PFSK-1 (cell line): ENCODE results near the gene PPP1CC.

ENCODE experiments used
- FOXP2 ChIP-seq: optimal IDR thresholded peaks from 2 replicates; pipeline ENCODE3; 2011; ENCODE audit warnings: borderline replicate concordance, control low read depth, inconsistent platforms; ENCODE audit not compliant: insufficient read depth; ENCODE audit errors: extremely low read length, extremely low read depth
- POLR2AphosphoS5 ChIP-seq: IDR thresholded peaks from 2 replicates; pipeline ENCODE4 v1.6.1; 2012; ENCODE audit warnings: low read depth, mild to moderate bottlenecking, control low read depth, low read length, moderate library complexity
- SIN3A ChIP-seq: IDR thresholded peaks from 2 replicates; pipeline ENCODE4 v1.6.1; 2012; ENCODE audit warnings: mild to moderate bottlenecking, low read length, moderate library complexity, borderline replicate concordance; ENCODE audit not compliant: insufficient read depth
- TAF1 ChIP-seq: IDR thresholded peaks from 2 replicates; pipeline ENCODE4 v1.6.1; 2012; ENCODE audit warnings: low read length, control low read depth, borderline replicate concordance; ENCODE audit not compliant: insufficient read depth
- TF ChIP-seq, protein P1 (sequence below), 2 experiments: IDR thresholded peaks; 2 replicates each; pipeline versions ENCODE4 v1.6.1 to v1.8.0; 2011 to 2012; ENCODE audit warnings: low read depth in 2 of 2, low read length in 2 of 2, control low read depth in 1 of 2, inconsistent platforms in 1 of 2, mild to moderate bottlenecking in 1 of 2, moderate library complexity in 1 of 2; ENCODE audit not compliant: insufficient read depth in 1 of 2

Gene PPP1CC

GRCh38 chr12:110677982-110678381, 64.7 kb downstream of the PPP1CC start:
- TF ChIP-seq TAF1, result no peak
- TF ChIP-seq, protein P1, sequence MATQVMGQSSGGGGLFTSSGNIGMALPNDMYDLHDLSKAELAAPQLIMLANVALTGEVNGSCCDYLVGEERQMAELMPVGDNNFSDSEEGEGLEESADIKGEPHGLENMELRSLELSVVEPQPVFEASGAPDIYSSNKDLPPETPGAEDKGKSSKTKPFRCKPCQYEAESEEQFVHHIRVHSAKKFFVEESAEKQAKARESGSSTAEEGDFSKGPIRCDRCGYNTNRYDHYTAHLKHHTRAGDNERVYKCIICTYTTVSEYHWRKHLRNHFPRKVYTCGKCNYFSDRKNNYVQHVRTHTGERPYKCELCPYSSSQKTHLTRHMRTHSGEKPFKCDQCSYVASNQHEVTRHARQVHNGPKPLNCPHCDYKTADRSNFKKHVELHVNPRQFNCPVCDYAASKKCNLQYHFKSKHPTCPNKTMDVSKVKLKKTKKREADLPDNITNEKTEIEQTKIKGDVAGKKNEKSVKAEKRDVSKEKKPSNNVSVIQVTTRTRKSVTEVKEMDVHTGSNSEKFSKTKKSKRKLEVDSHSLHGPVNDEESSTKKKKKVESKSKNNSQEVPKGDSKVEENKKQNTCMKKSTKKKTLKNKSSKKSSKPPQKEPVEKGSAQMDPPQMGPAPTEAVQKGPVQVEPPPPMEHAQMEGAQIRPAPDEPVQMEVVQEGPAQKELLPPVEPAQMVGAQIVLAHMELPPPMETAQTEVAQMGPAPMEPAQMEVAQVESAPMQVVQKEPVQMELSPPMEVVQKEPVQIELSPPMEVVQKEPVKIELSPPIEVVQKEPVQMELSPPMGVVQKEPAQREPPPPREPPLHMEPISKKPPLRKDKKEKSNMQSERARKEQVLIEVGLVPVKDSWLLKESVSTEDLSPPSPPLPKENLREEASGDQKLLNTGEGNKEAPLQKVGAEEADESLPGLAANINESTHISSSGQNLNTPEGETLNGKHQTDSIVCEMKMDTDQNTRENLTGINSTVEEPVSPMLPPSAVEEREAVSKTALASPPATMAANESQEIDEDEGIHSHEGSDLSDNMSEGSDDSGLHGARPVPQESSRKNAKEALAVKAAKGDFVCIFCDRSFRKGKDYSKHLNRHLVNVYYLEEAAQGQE (IDR thresholded peaks at IDR 0.05; ENCODE audit: insufficient read depth in 1 of 2, low read depth in 2 of 2, low read length in 2 of 2), result no peak
- no peak for TF ChIP-seq FOXP2
- TF ChIP-seq POLR2AphosphoS5, result no peak

GRCh38 chr12:110677206-110677911, 65.3 kb downstream of the PPP1CC start:
- TF ChIP-seq FOXP2, result no peak
- TF ChIP-seq SIN3A, result no peak

- TF ChIP-seq FOXP2, result no peak
- TF ChIP-seq, protein P1 (IDR thresholded peaks at IDR 0.05; ENCODE audit: insufficient read depth in 1 of 2, low read depth in 2 of 2, low read length in 2 of 2), result no peak
- TF ChIP-seq POLR2AphosphoS5, result no peak
- TF ChIP-seq TAF1, result no peak
- TF ChIP-seq SIN3A, result no peak
Observed at GRCh38 chr12:110676171-110676570, 66.5 kb downstream of the PPP1CC start.

- TF ChIP-seq TAF1 (no peak), FOXP2 (no peak)
Observed at GRCh38 chr12:110670161-110670701, 72.5 kb downstream of the PPP1CC start.
